Keratinocyte (primary cell): Measurements from ENCODE around the gene DUSP8. TPM values are rescaled to one million over a fixed set of nuclear protein-coding genes. Genes with fewer than 3 reads are reported as not detected.

Source experiments
- DNase-seq: peaks from one replicate; pipeline ENCODE4 v3.0.0-alpha.2; 2011; ENCODE audit warnings: low read depth, missing footprints, low spot score
- FAIRE-seq: peaks from 2 replicates; lab custom pipeline; 2011; peaks lifted over from hg19 to GRCh38; lab: Jason Lieb, UNC
- H2AFZ ChIP-seq: 2 replicates; pipeline ENCODE4 v1.6.0; 2012; ENCODE audit warnings: low read length, control low read depth, inconsistent platforms; ENCODE audit not compliant: control insufficient read depth
- H3K27ac ChIP-seq: 2 replicates; pipeline ENCODE4 v1.5.1; 2011; ENCODE audit warnings: low read length; ENCODE audit not compliant: control insufficient read depth, insufficient read depth
- H3K27me3 ChIP-seq: 3 replicates; pipeline ENCODE4 v1.6.0; 2011; ENCODE audit warnings: low read length; ENCODE audit not compliant: control insufficient read depth, insufficient read depth; ENCODE audit errors: extremely low read depth
- H3K36me3 ChIP-seq, 2 experiments: 2 replicates in 1 of 2; 3 replicates in 1 of 2; pipeline ENCODE4 v1.5.1; 2011; ENCODE audit warnings: low read length in 2 of 2, mild to moderate bottlenecking in 1 of 2; ENCODE audit not compliant: control insufficient read depth in 2 of 2, insufficient read depth in 2 of 2; ENCODE audit errors: extremely low read depth in 1 of 2
- H3K4me1 ChIP-seq: 3 replicates; pipeline ENCODE4 v1.5.1; 2011; ENCODE audit warnings: low read length; ENCODE audit not compliant: control insufficient read depth, insufficient read depth; ENCODE audit errors: extremely low read depth
- H3K4me2 ChIP-seq: 3 replicates; pipeline ENCODE4 v1.6.0; 2011; ENCODE audit warnings: low read depth, low read length; ENCODE audit not compliant: control insufficient read depth, insufficient read depth; ENCODE audit errors: extremely low read depth
- H3K4me3 ChIP-seq, 3 experiments: fragments of 200-600 bp in 1 of 3; sonication (generic) in 1 of 3; 2 replicates in 2 of 3; 3 replicates in 1 of 3; pipeline ENCODE4 v1.5.1; 2011 to 2016; ENCODE audit warnings: low read length in 3 of 3, mild to moderate bottlenecking in 3 of 3, control low read depth in 2 of 3, inconsistent platforms in 1 of 3, low read depth in 1 of 3, mixed read lengths in 1 of 3, mixed run types in 1 of 3, moderate library complexity in 1 of 3; ENCODE audit not compliant: control insufficient read depth in 2 of 3, insufficient read depth in 2 of 3; ENCODE audit errors: extremely low read depth in 1 of 3
- H3K79me2 ChIP-seq: 2 replicates; pipeline ENCODE4 v1.6.0; 2012; ENCODE audit warnings: low read length; ENCODE audit not compliant: control insufficient read depth, insufficient read depth
- H3K9ac ChIP-seq: 3 replicates; pipeline ENCODE4 v1.6.0; 2011; ENCODE audit warnings: low read length; ENCODE audit not compliant: control insufficient read depth, insufficient read depth; ENCODE audit errors: extremely low read depth
- H3K9me1 ChIP-seq: 3 replicates; pipeline ENCODE4 v1.6.0; 2011; ENCODE audit warnings: low read length; ENCODE audit not compliant: control insufficient read depth, insufficient read depth; ENCODE audit errors: extremely low read depth
- H3K9me3 ChIP-seq: 2 replicates; pipeline ENCODE4 v1.5.1; 2012; ENCODE audit warnings: low read depth, low read length; ENCODE audit not compliant: control insufficient read depth
- H4K20me1 ChIP-seq: 3 replicates; pipeline ENCODE4 v1.6.0; 2011; ENCODE audit warnings: low read length; ENCODE audit not compliant: control insufficient read depth, insufficient read depth; ENCODE audit errors: extremely low read depth
- EZH2 ChIP-seq: IDR thresholded peaks from one replicate; pipeline ENCODE4 v1.6.1; 2012; ENCODE audit warnings: inconsistent platforms, mild to moderate bottlenecking, low read length, moderate library complexity
- dilution Hi-C: fragments of 300-500 bp; cut with MboI; formaldehyde crosslinking; loops from one replicate; pipeline ENCODE4 v1.7.0; 2020; ENCODE audit warnings: low sequenced_read_pairs; ENCODE audit not compliant: extremely low pct_ligation_motif_present
- polyA plus RNA-seq, 5 experiments: library from polyadenylated mRNA; depleted of rRNA in 3 of 5; stranded (reverse) in 3 of 5; stranded (forward) in 1 of 5; unstranded in 1 of 5; fragments of >200 nt; gene quantifications; 1 replicate in 1 of 5; 2 replicates in 3 of 5; 3 replicates in 1 of 5; pipeline versions ENCODE4 v1.2.1 to v1.2.3, GENCODE V29; 2011 to 2012; ENCODE audit warnings: missing spikeins in 2 of 5, low read depth in 1 of 5, low replicate concordance in 1 of 5
- TF ChIP-seq, protein P1 (sequence below), 3 experiments: IDR thresholded peaks in 1 of 3; conservative IDR thresholded peaks in 1 of 3; optimal IDR thresholded peaks in 1 of 3; 2 replicates in 2 of 3; 3 replicates in 1 of 3; pipeline versions ENCODE3 to v1.5.1; 2011; ENCODE audit warnings: low read length in 3 of 3, mild to moderate bottlenecking in 3 of 3, moderate library complexity in 2 of 3, control low read depth in 1 of 3, inconsistent platforms in 1 of 3; ENCODE audit not compliant: insufficient read depth in 2 of 3; ENCODE audit errors: extremely low read depth in 1 of 3

Gene DUSP8
- polyA plus RNA-seq, 1 donor (not counting 4 experiments of a cell fraction or from before 2014, with no cell fraction given) = 0.58 TPM

DNA sequence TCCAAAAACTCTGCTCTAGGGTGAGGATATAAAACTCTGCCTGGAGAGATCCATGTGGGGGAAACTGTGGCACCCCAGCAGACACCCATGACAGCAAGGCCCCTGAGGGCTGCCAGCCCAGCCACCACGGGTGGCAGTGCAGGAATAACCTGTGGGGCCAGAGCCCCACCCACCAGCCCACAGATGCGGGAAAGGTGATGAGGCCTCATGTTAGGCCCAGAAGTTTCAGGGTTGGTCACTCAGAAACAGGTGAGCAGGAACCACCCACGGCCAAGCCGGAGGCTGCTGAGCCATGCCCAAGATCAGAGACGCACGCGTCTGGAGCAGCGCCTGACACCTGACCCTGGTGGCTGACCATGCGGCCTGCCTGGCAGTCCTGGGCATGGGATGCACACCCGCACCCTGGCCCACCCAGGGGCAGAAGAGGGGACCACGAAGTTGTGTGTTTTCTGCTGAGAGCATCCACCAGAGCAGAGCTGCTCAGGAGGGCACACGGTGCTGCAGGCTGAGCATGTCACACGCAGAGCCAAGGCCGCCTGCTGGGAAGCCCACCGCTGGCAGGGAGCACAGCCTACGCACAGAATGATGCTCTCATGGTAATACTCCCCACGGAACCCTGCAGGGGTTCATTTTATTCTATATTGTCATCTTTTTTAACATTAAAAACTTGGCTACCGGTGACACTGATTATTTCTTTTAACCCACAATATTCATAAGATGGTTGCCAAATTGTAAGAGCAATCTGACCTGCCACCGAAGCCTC, 41.2 kb downstream of the DUSP8 start:
- H3K27ac ChIP-seq = peak overlapping the region; percentile 86
- H3K9me3 ChIP-seq = no peaks in the 10 kb centered on the region
- no peak overlapping the region for H2AFZ ChIP-seq
- H3K9me1 ChIP-seq = peaks cover 28% of the 10 kb centered on the region
- peaks cover 0 to 3% of the 10 kb centered on the region in 2 experiments for H3K36me3 ChIP-seq
- peaks cover 73% of the 10 kb centered on the region for H3K79me2 ChIP-seq
- H3K4me2 ChIP-seq = peak overlapping the region; percentile 58
- H3K4me1 ChIP-seq = peaks cover 57% of the 10 kb centered on the region
- H4K20me1 ChIP-seq = peaks cover 37% of the 10 kb centered on the region
- H3K9ac ChIP-seq = peak overlapping the region; percentile 74
- TF ChIP-seq EZH2 = no peak
- TF ChIP-seq, protein P1, sequence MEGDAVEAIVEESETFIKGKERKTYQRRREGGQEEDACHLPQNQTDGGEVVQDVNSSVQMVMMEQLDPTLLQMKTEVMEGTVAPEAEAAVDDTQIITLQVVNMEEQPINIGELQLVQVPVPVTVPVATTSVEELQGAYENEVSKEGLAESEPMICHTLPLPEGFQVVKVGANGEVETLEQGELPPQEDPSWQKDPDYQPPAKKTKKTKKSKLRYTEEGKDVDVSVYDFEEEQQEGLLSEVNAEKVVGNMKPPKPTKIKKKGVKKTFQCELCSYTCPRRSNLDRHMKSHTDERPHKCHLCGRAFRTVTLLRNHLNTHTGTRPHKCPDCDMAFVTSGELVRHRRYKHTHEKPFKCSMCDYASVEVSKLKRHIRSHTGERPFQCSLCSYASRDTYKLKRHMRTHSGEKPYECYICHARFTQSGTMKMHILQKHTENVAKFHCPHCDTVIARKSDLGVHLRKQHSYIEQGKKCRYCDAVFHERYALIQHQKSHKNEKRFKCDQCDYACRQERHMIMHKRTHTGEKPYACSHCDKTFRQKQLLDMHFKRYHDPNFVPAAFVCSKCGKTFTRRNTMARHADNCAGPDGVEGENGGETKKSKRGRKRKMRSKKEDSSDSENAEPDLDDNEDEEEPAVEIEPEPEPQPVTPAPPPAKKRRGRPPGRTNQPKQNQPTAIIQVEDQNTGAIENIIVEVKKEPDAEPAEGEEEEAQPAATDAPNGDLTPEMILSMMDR (optimal IDR thresholded peaks at IDR 0.05 in 1 of 3, IDR thresholded peaks at IDR 0.05 in 1 of 3, conservative IDR thresholded peaks at IDR 0.05 in 1 of 3; ENCODE audit: extremely low read depth in 1 of 3, insufficient read depth in 2 of 3, low read length in 3 of 3) = no peak
- FAIRE-seq (no peak), DNase-seq (no peak)
- H3K27me3 ChIP-seq = no peaks in the 10 kb centered on the region
- H3K4me3 ChIP-seq = peak overlapping the region in 1 of 3 experiments; percentile 18
- dilution Hi-C loops = loop anchor here (10.0 kb wide), 1 partner anchor 104 kb away; no protein-coding TSS in a partner anchor

DNA sequence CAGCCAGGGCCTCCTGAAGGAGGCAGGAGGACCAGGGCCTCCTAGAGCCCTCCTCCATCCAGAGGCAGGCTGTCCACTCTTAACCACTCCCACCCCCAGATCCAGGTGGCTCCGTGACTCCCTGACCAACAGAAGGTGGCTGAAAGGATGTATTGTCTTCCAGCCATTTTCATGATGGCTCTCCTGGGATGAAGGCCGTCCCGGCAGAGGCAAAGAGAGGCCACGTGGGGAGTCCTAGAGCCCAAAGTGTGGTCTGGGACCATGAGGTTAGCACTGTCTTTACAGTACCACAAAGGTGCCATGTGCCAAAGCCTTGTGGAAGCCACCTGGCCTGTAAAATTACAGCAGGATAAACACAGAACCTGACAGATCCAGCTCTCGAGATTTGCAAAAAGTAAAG, 42.3 kb downstream of the DUSP8 start:
- FAIRE-seq (no peak), DNase-seq (no peak)
- H3K4me1 ChIP-seq = peaks cover 46% of the 10 kb centered on the region
- H3K9ac ChIP-seq = no peak overlapping the region
- TF ChIP-seq EZH2 = no peak
- TF ChIP-seq, protein P1 (optimal IDR thresholded peaks at IDR 0.05 in 1 of 3, IDR thresholded peaks at IDR 0.05 in 1 of 3, conservative IDR thresholded peaks at IDR 0.05 in 1 of 3; ENCODE audit: extremely low read depth in 1 of 3, insufficient read depth in 2 of 3, low read length in 3 of 3) = no peak
- peaks cover 23% of the 10 kb centered on the region for H3K9me1 ChIP-seq
- H4K20me1 ChIP-seq = peaks cover 27% of the 10 kb centered on the region
- H3K4me2 ChIP-seq = no peak overlapping the region
- H3K27ac ChIP-seq = no peak overlapping the region
- H3K27me3 ChIP-seq = no peaks in the 10 kb centered on the region
- peaks cover 72% of the 10 kb centered on the region for H3K79me2 ChIP-seq
- dilution Hi-C loops = loop anchor here (10.0 kb wide), 1 partner anchor 105 kb away; no protein-coding TSS in a partner anchor
- H3K4me3 ChIP-seq = no peak overlapping the region
- no peaks in the 10 kb centered on the region for H3K9me3 ChIP-seq
- H2AFZ ChIP-seq = no peak overlapping the region
- peaks cover 0 to 3% of the 10 kb centered on the region in 2 experiments for H3K36me3 ChIP-seq
